H1 (cell line): ENCODE results near the gene NCF2. TPM values are rescaled to one million over a fixed set of nuclear protein-coding genes. Genes with fewer than 3 reads are reported as not detected.

Experiments used
- CTCF ChIA-PET: fragments of 300-600 bp; sonication (Branson Sonifier 250); formaldehyde crosslinking; loops from one replicate; lab custom pipeline; 2021; ENCODE audit not compliant: partially characterized antibody; lab: Charles Lee
- POLR2A ChIA-PET: fragments of 300-600 bp; sonication (Branson Sonifier 250); formaldehyde crosslinking; loops from one replicate; lab custom pipeline; 2021; ENCODE audit warnings: inconsistent platforms; ENCODE audit not compliant: partially characterized antibody; lab: Charles Lee
- DNase-seq, 2 experiments: peaks; one replicate each; pipeline versions ENCODE4 v3.0.0 to v3.0.0-alpha.2; 2010 to 2022; ENCODE audit warnings: low spot score in 2 of 2, low read depth in 1 of 2, mixed read lengths in 1 of 2
- FAIRE-seq: peaks from 2 replicates; lab custom pipeline; 2011; peaks lifted over from hg19 to GRCh38; lab: Jason Lieb, UNC
- H2AFZ ChIP-seq: 2 replicates; pipeline ENCODE4 v1.8.1; 2012; ENCODE audit warnings: low read length, inconsistent platforms
- H2AK5ac ChIP-seq: 2 replicates; pipeline ENCODE4 v1.6.1; 2013; ENCODE audit warnings: low read depth, low read length
- H2BK120ac ChIP-seq: replicated peaks from 2 replicates; pipeline ENCODE3; 2013; ENCODE audit warnings: low read depth, low read length, inconsistent platforms
- H2BK12ac ChIP-seq: 2 replicates; pipeline ENCODE4 v1.6.1; 2013; ENCODE audit warnings: low read depth, low read length
- H2BK15ac ChIP-seq: 2 replicates; pipeline ENCODE4 v1.6.1; 2013; ENCODE audit warnings: low read length
- H2BK20ac ChIP-seq: 2 replicates; pipeline ENCODE4 v1.6.1; 2013; ENCODE audit warnings: low read length
- H2BK5ac ChIP-seq: 2 replicates; pipeline ENCODE4 v1.6.1; 2013; ENCODE audit warnings: low read depth, low read length
- H3K14ac ChIP-seq: 2 replicates; pipeline ENCODE4 v1.6.1; 2013; ENCODE audit warnings: inconsistent platforms; ENCODE audit not compliant: insufficient read length
- H3K18ac ChIP-seq: 2 replicates; pipeline ENCODE4 v1.6.1; 2013; ENCODE audit warnings: low read length; ENCODE audit errors: extremely low read depth
- H3K23ac ChIP-seq: 2 replicates; pipeline ENCODE4 v1.6.1; 2013; ENCODE audit warnings: inconsistent platforms; ENCODE audit not compliant: insufficient read length
- H3K23me2 ChIP-seq: 2 replicates; pipeline ENCODE4 v1.6.1; 2013; ENCODE audit warnings: low read depth, low read length
- H3K27ac ChIP-seq: 2 replicates; pipeline ENCODE4 v1.6.1; 2011; ENCODE audit warnings: low read depth, low read length, inconsistent platforms
- H3K27me3 ChIP-seq, 4 experiments: replicated peaks in 1 of 4; 1 replicate in 1 of 4; 2 replicates in 3 of 4; pipeline versions ENCODE4 v1.6.1 to v1.8.1; 2011 to 2013; ENCODE audit warnings: low read length in 3 of 4, mild to moderate bottlenecking in 3 of 4, inconsistent platforms in 2 of 4, mixed read lengths in 2 of 4, moderate library complexity in 1 of 4; ENCODE audit not compliant: control insufficient read depth in 3 of 4, insufficient read depth in 3 of 4; ENCODE audit errors: extremely low read depth in 1 of 4
- H3K36me3 ChIP-seq, 4 experiments: 2 replicates each; pipeline versions ENCODE4 v1.6.1 to v1.8.1; 2011 to 2013; ENCODE audit warnings: mild to moderate bottlenecking in 4 of 4, low read length in 3 of 4, moderate library complexity in 2 of 4, control low read depth in 1 of 4, inconsistent platforms in 1 of 4; ENCODE audit not compliant: insufficient read depth in 4 of 4, control insufficient read depth in 2 of 4
- H3K4ac ChIP-seq: replicated peaks from 2 replicates; pipeline ENCODE3; 2013; ENCODE audit warnings: low read length, low read depth, mixed read lengths, inconsistent platforms; ENCODE audit not compliant: insufficient read length
- H3K4me1 ChIP-seq, 4 experiments: replicated peaks in 1 of 4; 1 replicate in 1 of 4; 2 replicates in 3 of 4; pipeline versions ENCODE4 v1.6.1 to v1.8.1; 2011 to 2013; ENCODE audit warnings: low read length in 3 of 4, inconsistent platforms in 2 of 4, mixed read lengths in 1 of 4; ENCODE audit not compliant: insufficient read depth in 4 of 4, control insufficient read depth in 3 of 4
- H3K4me2 ChIP-seq, 2 experiments: 2 replicates each; pipeline versions ENCODE4 v1.6.1 to v1.8.1; 2011 to 2013; ENCODE audit warnings: low read depth in 2 of 2, low read length in 2 of 2, control low read depth in 1 of 2, inconsistent platforms in 1 of 2, mild to moderate bottlenecking in 1 of 2; ENCODE audit not compliant: insufficient read depth in 1 of 2
- H3K4me3 ChIP-seq, 4 experiments: fragments of 200-600, 300-600 bp in 1 of 4; sonication (generic), shearing (Covaris generic), sonication (Bioruptor Twin) in 1 of 4; 2 replicates each; pipeline versions ENCODE4 v1.5.1 to v1.8.1; 2011 to 2016; ENCODE audit warnings: low read length in 4 of 4, low read depth in 3 of 4, control low read depth in 2 of 4, inconsistent platforms in 2 of 4, mild to moderate bottlenecking in 2 of 4, mixed read lengths in 1 of 4, moderate library complexity in 1 of 4; ENCODE audit not compliant: insufficient read depth in 2 of 4; ENCODE audit errors: extremely low read depth in 1 of 4
- H3K56ac ChIP-seq: replicated peaks from 2 replicates; pipeline ENCODE3; 2013; ENCODE audit warnings: low read depth, mild to moderate bottlenecking, mixed read lengths, low read length, inconsistent platforms; ENCODE audit not compliant: insufficient read length
- H3K79me1 ChIP-seq: 2 replicates; pipeline ENCODE4 v1.6.1; 2013; ENCODE audit warnings: low read depth, low read length, control low read depth
- H3K79me2 ChIP-seq, 2 experiments: 2 replicates each; pipeline versions ENCODE4 v1.6.1 to v1.8.1; 2012 to 2013; ENCODE audit warnings: low read length in 2 of 2, mild to moderate bottlenecking in 2 of 2, inconsistent platforms in 1 of 2; ENCODE audit not compliant: insufficient read depth in 2 of 2, control insufficient read depth in 1 of 2
- H3K9ac ChIP-seq, 4 experiments: replicated peaks in 1 of 4; 1 replicate in 1 of 4; 2 replicates in 3 of 4; pipeline versions ENCODE4 v1.6.1 to v1.8.1; 2011 to 2013; ENCODE audit warnings: low read depth in 3 of 4, low read length in 3 of 4, control low read depth in 2 of 4, mild to moderate bottlenecking in 2 of 4, moderate library complexity in 2 of 4, inconsistent platforms in 1 of 4; ENCODE audit errors: extremely low read depth in 1 of 4
- H3K9me3 ChIP-seq, 2 experiments: 2 replicates each; pipeline versions ENCODE4 v1.6.1 to v1.8.1; 2012 to 2013; ENCODE audit warnings: mild to moderate bottlenecking in 2 of 2, moderate library complexity in 2 of 2, control low read depth in 1 of 2, inconsistent platforms in 1 of 2, low read depth in 1 of 2, low read length in 1 of 2, mixed read lengths in 1 of 2; ENCODE audit not compliant: insufficient read depth in 2 of 2
- H4K20me1 ChIP-seq, 2 experiments: replicated peaks in 1 of 2; 2 replicates each; pipeline versions ENCODE3 to v1.8.1; 2011 to 2013; ENCODE audit warnings: inconsistent platforms in 2 of 2, low read length in 2 of 2, mild to moderate bottlenecking in 1 of 2; ENCODE audit not compliant: insufficient read depth in 2 of 2, control insufficient read depth in 1 of 2
- H4K5ac ChIP-seq: 2 replicates; pipeline ENCODE4 v1.6.1; 2013; ENCODE audit warnings: low read length, low read depth, mixed read lengths, inconsistent platforms; ENCODE audit not compliant: insufficient read length
- H4K8ac ChIP-seq: 2 replicates; pipeline ENCODE4 v1.8.0; 2013; ENCODE audit warnings: mild to moderate bottlenecking, moderate library complexity, low read length, inconsistent platforms; ENCODE audit not compliant: insufficient read depth; ENCODE audit errors: extremely low read depth
- H4K91ac ChIP-seq: replicated peaks from 2 replicates; pipeline ENCODE3; 2013; ENCODE audit warnings: low read length, mixed read lengths, inconsistent platforms; ENCODE audit not compliant: insufficient read length
- CBX8 ChIP-seq: fragments of 300-800, 300-1000 bp; sonication (generic); IDR thresholded peaks from 2 replicates; pipeline ENCODE4 v1.7.1; 2016; ENCODE audit warnings: low read depth, low read length, borderline replicate concordance
- CTBP2 ChIP-seq: IDR thresholded peaks from 2 replicates; pipeline ENCODE4 v1.7.0; 2011; ENCODE audit warnings: borderline replicate concordance, mild to moderate bottlenecking, moderate library complexity, mixed read lengths, low read length; ENCODE audit not compliant: insufficient read depth, insufficient read length
- JUND ChIP-seq: IDR thresholded peaks from 2 replicates; pipeline ENCODE4 v1.6.1; 2011; ENCODE audit warnings: mild to moderate bottlenecking, improper control_type of control experiment, low read length
- NRF1 ChIP-seq: IDR thresholded peaks from 2 replicates; pipeline ENCODE4 v1.6.1; 2011; ENCODE audit warnings: mild to moderate bottlenecking, low read depth, low read length, improper control_type of control experiment
- RFX5 ChIP-seq: IDR thresholded peaks from 2 replicates; pipeline ENCODE4 v1.6.1; 2011; ENCODE audit warnings: low read depth, low read length, improper control_type of control experiment, borderline replicate concordance
- WGBS, 2 experiments: shearing (Covaris generic) in 1 of 2; methylation state at CpG; one replicate each; pipeline versions ENCODE4 v1.1.6 to v1.1.7; 2013 to 2015; ENCODE audit warnings: low lambda C conversion rate in 2 of 2, mixed read lengths in 2 of 2, inconsistent platforms in 1 of 2, low coverage in 1 of 2, missing lambda C conversion rate in 1 of 2; ENCODE audit not compliant: insufficient replicate concordance in 2 of 2, insufficient coverage in 1 of 2, insufficient read length in 1 of 2; ENCODE audit errors: extremely low coverage in 1 of 2, missing lambda C conversion rate in 1 of 2; 5-methylcytosine and 5-hydroxymethylcytosine counted together
- polyA plus RNA-seq, 7 experiments: library from polyadenylated mRNA; depleted of rRNA in 3 of 7; stranded (reverse) in 5 of 7; unstranded in 2 of 7; fragments of >200 nt in 5 of 7; fragments of 200-250 nt in 2 of 7; gene quantifications; 1 replicate in 5 of 7; 2 replicates in 1 of 7; 4 replicates in 1 of 7; pipeline versions ENCODE4 v1.2.1 to v1.2.3, GENCODE V29; 2011 to 2013; ENCODE audit warnings: missing spikeins in 2 of 7, mixed read lengths in 2 of 7
- total RNA-seq: library from RNA; stranded (reverse); fragmentation: NEBNext Ultra II Directional; extraction: Animal tissue kit (Norgen Biotek cat#: 25700); gene quantifications from 2 replicates; pipeline ENCODE4 v1.2.1, GENCODE V29; 2021

The NCF2 gene
- total and polyA plus RNA-seq, 2 of the 8 experiments (the other 6 are each of a cell fraction or from before 2014, with no cell fraction given) = not detected

DNA sequence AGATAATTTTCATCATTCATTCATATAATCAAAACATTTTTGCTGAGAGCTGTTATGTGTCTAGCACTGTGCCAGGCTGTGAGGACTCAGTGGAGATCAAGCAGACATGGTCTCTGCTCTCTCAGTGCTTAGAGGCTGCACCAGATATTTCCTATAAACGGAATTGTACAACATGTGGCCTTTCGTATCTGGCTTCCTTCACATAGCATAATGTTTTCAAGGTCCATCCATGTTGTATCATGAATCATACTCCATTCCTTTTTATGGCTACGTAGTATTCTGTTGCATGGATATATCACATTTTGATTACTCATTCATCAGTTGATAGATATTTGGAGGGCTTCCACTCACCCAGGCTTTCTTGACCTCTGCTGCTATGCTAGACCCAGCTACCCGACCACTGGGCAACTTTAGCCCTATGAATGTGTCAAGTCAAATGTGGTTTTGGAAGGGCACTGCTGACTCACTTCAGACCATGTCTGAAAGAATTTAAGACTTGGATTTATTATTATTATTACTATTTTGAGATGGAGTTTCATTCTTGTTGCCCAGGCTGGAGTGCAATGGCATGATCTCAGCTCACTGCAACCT is 18.5 kb downstream of the NCF2 start:
- Histone ChIP-seq H2BK120ac (no peak overlapping the region), H4K5ac (no peak overlapping the region), H3K27me3 (no peaks in the 10 kb centered on the region), H3K79me1 (no peaks in the 10 kb centered on the region), H3K23me2 (no peaks in the 10 kb centered on the region), H4K20me1 (no peaks in the 10 kb centered on the region), H3K56ac (no peak overlapping the region), H2BK15ac (no peak overlapping the region), H3K27ac (no peak overlapping the region), H3K36me3 (no peaks in the 10 kb centered on the region; a peak in 1 of 8 replicates), H4K91ac (no peak overlapping the region), H3K9me3 (no peaks in the 10 kb centered on the region), H3K18ac (no peak overlapping the region), H3K14ac (no peak overlapping the region), H2BK20ac (no peak overlapping the region), H2BK5ac (no peak overlapping the region), H3K79me2 (no peaks in the 10 kb centered on the region), H4K8ac (no peak overlapping the region), H3K4me3 (no peak overlapping the region), H3K4me2 (no peak overlapping the region), H3K4me1 (no peaks in the 10 kb centered on the region), H3K4ac (no peak overlapping the region), H2AK5ac (no peak overlapping the region), H2AFZ (no peak overlapping the region), H3K23ac (no peak overlapping the region), H3K9ac (no peak overlapping the region), H2BK12ac (no peak overlapping the region)
- FAIRE-seq = no peak
- CTCF ChIA-PET = interaction anchor here (2.2 to 2.7 kb wide), 2 partner anchors 8 to 9 kb away, joined by 9 to 11 read pairs; no protein-coding TSS in a partner anchor
- POLR2A ChIA-PET = interaction anchor here (0.6 to 1.6 kb wide), 3 partner anchors 24 to 304 kb away, joined by 3 to 4 read pairs (median 3); no protein-coding TSS in a partner anchor
- DNase-seq = no peak
- TF ChIP-seq JUND = no peak
- no peak for TF ChIP-seq CTBP2
- no peak for TF ChIP-seq RFX5
- no peak for TF ChIP-seq NRF1
- TF ChIP-seq CBX8 = no peak
- 90% methylated on average over 4 of the region's 4 CpGs; no CpG with 5 or more reads in 1 of the 2 experiments for WGBS, 2 experiments
